Activated CD8-positive, alpha-beta memory T cell treated with anti-CD3 and anti-CD28 coated beads for 48 hours (primary cell): ENCODE results near the gene BTBD10.

Experiments used
- DNase-seq, 3 experiments: peaks; one replicate each; pipeline ENCODE4 v3.0.0-alpha.2; 2020; ENCODE audit warnings: low read depth in 2 of 3, low spot score in 2 of 3

Gene BTBD10

DNA sequence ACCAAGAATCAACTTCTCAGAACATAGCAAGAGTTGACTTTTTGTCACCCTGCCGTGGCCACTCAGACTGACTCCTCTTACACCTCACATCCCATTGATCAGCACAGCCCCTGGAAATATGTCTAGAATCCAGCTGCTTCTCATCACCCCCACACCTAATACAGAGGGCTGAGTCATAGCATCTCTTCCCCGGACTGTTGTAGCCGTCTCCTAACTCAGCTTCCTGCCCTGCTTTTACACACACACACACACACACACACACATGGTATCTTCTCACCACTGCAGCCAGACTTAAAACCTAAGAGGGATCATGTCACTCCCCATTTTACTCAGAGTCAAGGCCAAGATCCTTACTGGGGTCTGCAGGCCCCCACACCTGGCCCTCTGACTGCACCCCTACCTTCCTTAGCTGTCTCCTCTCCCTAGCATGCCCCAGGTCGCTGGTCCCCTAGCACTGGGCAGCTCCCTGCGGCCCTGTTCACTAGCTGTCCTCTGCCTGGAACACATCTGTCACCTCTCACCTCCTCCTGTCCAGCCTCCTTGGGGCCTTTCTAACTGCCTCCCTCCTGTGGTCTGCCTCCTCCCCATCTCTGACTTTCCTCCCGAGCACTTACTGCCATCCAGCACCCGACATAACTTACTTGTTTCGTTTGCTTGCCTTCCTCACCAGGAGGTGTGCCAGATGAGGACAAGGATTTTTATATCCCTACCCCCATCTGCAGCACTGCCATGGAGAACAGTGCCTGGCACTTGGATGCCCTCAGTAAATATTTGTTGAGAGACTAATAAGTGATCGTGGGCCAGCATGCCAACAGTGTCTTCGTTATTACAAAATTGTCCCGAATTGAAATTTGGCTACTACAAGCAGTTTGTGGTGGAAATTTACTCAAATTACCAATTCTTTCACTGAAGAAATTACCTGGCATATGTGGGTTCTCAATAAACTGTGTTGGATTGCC lies 123.5 kb downstream of the BTBD10 start:
- DNase-seq, result no peak

DNA sequence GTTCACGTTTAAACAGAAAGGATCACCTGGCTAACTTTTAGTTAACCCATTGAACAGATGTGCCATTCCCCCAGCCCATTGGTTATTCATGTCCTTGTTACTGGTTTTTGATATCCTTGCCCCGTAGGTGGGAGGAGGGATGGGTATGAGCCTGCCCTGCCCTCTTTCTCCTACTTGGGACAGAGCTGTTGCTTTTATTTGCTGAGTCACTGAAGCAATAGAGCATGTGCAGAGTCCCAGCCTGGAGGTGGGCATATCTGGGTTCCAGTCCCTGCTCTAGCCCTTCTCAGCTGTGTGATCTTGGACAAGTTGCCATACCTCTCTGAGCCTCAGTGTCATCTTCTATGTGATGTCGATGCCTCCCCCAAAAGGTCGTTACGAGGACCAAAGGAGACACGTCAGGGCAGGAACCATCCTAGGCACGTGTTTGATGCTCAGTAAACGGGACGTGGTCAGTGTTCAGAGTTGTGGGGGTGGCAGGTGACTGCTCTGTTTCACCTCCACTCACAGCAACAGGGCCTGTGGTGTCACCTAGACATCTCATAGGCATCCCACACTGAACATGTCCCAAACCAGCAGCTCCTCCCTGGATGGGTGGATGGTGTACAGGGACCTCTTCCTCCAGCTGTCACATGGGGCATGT lies 124.5 kb downstream of the BTBD10 start:
- no peak for DNase-seq

DNA sequence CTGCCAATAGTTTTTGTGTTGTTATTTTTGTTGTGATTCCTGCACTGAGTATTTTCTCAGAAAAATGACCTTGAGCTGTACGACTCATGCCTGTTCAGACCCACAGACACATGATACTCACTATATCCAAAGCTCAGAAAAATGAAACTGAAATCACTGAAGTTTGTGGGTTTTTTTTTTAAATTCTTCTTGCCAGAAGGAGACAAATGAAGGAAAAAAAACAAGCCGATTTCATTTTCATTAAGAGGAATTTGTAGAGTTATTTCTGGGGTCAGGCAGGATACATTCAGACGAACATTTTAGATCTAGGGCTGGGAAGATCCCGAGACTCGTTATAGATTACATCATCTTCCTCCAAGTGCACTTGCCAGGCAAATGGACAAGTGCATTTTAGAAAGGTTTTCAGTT lies 125.0 kb downstream of the BTBD10 start:
- DNase-seq, result no peak
